ENCODE data around the gene STX12. TPM values are rescaled to one million over a fixed set of nuclear protein-coding genes. Genes with fewer than 3 reads are reported as not detected.

Gene STX12
- total RNA-seq, 1 donor from 2014 or later = 44.5 TPM

DNA sequence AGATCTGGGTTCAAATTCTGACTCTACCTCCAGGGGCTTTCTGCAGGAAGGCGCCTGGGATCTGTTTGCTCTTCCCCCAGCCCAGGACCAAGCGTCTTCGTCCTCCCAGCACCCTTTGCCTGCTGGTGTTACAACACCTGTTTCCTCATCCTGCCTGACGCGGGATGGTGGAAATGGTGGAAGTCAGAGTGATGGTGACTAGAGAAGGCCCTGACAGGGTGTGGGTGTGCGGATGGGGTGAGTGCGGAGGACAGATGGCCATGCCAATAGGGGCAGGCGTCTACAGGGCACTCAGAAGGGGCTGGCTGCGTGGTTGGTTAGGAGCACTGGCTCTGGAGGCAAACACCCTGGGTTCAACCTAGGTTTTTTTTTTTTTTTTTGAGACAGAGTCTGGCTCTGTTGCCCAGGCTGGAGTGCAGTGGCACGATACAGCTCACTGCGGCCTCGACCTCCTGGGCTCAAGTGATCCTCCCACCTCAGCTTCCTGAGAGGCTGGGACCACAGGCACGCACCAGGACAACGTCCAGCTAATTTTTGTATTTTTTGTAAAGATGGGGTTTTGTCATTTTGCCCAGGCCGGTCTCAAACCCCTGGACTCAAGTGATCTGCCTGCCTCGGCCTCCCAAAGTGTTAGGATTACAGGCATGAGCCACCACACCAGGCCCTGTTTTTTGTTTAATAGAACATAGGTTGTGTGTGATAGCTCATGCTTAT lies 100.8 kb downstream of the STX12 start:
- Mint-ChIP-seq H3K4me1 (ENCODE audit: unreplicated experiment) (peaks cover 16% of the 10 kb centered on the region), H3K36me3 (ENCODE audit: unreplicated experiment) (no peaks in the 10 kb centered on the region), H3K27me3 (ENCODE audit: unreplicated experiment) (no peaks in the 10 kb centered on the region), H3K9me3 (ENCODE audit: unreplicated experiment) (no peaks in the 10 kb centered on the region), H3K4me3 (ENCODE audit: unreplicated experiment) (peak overlapping the region; percentile 32), H3K27ac (ENCODE audit: unreplicated experiment) (no peak overlapping the region)
- DNase-seq (ENCODE audit: extremely low spot score, unreplicated experiment) = no peak
- TF ChIP-seq, protein P1, sequence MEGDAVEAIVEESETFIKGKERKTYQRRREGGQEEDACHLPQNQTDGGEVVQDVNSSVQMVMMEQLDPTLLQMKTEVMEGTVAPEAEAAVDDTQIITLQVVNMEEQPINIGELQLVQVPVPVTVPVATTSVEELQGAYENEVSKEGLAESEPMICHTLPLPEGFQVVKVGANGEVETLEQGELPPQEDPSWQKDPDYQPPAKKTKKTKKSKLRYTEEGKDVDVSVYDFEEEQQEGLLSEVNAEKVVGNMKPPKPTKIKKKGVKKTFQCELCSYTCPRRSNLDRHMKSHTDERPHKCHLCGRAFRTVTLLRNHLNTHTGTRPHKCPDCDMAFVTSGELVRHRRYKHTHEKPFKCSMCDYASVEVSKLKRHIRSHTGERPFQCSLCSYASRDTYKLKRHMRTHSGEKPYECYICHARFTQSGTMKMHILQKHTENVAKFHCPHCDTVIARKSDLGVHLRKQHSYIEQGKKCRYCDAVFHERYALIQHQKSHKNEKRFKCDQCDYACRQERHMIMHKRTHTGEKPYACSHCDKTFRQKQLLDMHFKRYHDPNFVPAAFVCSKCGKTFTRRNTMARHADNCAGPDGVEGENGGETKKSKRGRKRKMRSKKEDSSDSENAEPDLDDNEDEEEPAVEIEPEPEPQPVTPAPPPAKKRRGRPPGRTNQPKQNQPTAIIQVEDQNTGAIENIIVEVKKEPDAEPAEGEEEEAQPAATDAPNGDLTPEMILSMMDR (IDR thresholded peaks at IDR 0.05) = no peak

Other genes with a start within 250 kb of the STX12 start
- gene AHDC1, start 169.1 kb upstream of the STX12 start, total RNA-seq = 118 and 124 TPM in 2 replicates
- gene FGR, start 138.0 kb upstream of the STX12 start, total RNA-seq = not detected in 2 replicates
- 49.5 and 54.1 TPM in 2 replicates for gene IFI6, start 101.0 kb upstream of the STX12 start, total RNA-seq
- gene FAM76A, start 47.3 kb upstream of the STX12 start, total RNA-seq = 12.7 and 15.5 TPM in 2 replicates
- gene PPP1R8, start 57.6 kb downstream of the STX12 start, total RNA-seq = 49.5 and 49.6 TPM in 2 replicates
- 3.7 and 4.0 TPM in 2 replicates for gene THEMIS2, start 99.3 kb downstream of the STX12 start, total RNA-seq
- 20.4 and 21.3 TPM in 2 replicates for gene RPA2, start 141.4 kb downstream of the STX12 start, total RNA-seq
- gene SMPDL3B, start 161.8 kb downstream of the STX12 start, total RNA-seq = not detected in 2 replicates
- gene XKR8, start 186.8 kb downstream of the STX12 start, total RNA-seq = 3.8 and 3.9 TPM in 2 replicates

Measured in osteocyte (in vitro differentiated cells).